NCI-H187 (cell line): ENCODE data around the gene MMP20.

ENCODE experiments used
- DNase-seq, 2 experiments: peaks; one replicate each; lab custom pipeline; 2025; lab: John Stamatoyannopoulos, UW

MMP20 gene

DNA sequence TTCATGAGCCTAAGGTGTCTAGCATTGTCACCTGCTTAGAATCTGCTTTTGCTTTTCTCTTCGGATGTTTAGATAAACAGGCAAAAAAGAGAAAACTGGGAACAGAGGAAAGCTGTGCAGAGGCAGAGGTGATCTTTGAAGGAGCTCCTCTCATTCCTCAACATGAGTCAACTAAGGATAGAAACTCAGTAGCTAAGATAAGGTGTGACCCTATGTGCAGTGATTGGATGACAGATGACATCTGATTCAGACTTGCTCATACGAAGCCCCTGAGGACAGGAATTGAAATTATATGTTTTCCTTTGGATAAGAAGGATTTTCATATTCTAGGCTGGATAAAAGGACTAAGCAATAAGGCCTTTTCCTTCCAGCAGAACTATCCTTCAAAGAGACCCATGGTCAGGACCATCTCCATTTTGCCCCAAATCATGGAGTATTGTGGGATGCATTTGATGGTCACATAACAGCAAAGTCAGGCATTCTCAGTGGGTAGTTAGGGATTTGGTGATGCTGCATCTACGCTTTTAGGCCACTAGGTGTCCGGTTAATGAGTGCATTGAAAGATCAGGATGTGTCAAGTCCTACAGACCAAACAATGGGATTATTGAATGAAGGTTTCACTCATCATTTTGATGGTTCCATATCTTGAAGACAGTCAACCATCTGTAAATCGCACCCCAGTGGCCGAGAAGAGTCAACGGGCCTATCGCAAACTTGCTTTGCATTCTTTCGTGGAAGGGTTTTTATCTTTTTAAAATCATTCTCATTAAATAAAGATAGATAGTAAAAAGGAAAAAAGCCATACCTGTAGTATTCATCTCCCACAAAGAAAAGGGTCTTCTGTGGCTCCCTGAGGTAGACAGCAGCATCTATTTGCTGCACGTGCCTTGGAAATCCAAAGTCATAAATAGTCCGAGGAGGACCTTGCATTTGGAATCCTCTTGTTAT is 32.2 kb downstream of the MMP20 start:
- DNase-seq = no peak

DNA sequence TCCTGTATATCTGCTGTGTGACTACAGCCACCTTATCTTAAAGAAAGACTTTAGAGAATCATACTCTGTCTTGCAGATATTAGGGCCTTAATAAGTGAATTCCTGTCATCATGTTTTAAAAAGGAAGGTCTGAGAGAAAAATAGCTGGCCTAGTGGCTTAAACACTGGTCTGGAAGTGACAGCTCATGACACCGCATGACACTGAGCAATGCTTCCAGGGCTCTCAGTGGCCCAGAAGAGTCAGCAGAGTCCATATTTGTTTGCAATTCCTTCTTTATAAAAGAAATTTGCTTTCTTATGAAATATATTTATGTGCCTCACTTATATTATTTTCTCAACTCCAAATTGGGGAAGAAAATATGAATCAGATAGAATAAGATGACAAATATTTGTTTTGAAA is 33.0 kb downstream of the MMP20 start:
- no peak for DNase-seq

DNA sequence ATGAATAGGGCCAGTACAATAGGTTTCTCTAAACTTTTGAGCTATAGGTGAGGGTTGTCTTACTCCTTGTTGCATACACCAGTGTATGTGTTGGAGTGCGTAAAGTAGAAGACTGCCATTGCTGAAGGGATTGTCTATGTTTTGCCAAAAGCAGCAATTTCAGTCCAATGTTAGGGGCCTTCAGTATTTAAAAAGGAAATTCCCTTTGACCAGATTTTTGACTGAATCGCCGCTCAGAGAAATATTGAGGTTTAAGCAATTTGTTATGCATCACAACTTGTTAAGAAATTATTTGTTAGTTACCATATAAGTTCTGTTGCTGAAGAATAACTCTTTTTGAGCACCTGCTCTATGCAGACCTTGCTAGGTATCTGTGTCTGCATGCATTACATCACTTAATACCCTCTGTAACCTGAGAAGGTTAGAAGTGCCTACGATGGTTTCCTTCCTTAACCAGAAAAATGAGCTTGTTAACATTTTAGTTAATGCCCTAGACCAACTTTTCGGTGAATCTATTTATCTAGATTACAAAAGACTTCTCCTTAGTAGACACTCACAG is 33.9 kb downstream of the MMP20 start:
- no peak for DNase-seq

DNA sequence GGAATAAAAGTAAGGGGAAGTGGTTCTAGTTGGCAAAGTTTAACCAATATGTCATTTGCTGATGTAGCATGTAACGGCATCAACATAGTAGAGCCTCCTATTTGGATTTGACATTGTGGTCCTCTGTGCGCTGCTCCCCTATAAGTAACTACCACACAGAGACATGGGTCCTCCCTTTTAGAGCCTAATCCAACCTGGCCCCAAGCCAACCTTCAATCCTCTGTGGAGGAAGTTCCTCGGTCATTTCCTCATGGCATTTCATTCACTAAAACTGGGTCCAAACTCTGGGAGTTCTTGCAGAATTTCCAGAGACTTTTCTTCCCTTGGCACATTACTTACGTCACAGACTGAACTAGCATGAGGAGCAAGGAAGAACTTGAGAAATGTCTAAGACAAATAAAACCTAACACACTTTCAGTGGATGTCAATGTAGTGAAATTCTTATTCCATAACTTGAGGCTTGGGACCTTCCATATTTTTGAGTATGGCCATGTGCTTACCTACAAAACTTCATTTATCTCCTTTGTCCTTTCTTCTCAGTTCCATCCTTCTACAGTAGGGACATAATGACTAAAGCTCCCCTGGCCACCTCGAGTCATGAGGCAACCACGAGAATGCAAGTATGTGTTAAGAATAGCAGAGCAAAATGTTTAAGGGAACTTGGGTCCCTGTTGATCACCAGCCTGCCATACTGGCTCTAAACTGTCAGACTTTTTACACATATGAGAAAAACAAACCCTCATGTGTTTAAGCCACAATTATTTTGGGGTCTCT is 34.7 kb downstream of the MMP20 start:
- DNase-seq = no peak

DNA sequence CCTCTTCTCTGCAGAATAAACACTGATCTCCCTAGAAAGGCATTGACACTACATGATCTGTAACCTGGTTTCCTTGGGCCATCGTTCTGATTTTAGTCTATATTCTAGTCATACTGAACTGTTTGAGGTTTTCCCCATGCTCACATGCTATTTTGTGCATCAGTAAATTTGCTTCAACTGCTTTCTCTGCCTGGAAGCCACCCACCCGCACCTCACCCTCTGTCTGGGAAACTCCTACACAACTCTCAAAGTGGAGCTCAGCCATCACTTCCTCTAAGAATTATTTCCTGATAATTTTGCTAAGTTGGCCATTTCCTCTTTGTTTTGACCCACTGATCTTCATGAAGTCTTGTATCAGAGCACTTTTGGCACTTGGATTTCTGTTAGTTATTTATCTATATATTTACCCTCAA is 36.1 kb downstream of the MMP20 start:
- no peak for DNase-seq

DNA sequence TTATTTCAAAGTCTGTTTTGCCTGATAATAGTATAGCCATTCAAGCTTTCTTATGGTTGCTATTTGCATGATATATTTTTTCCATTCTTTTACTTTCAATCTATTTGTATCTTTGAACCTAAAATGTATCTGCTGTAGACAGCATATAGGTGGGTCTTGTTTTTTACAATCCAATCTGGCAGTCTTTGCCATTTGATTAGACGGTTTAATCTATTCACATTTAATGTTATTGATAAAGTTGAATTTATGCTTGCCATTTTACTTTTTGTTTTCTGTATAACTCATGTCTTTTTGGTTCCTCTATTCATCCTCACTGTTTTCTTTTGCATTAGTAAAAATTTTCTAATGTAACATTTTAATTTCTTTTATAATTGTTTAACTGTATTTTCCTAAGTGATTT is 37.4 kb downstream of the MMP20 start:
- DNase-seq = no peak

DNA sequence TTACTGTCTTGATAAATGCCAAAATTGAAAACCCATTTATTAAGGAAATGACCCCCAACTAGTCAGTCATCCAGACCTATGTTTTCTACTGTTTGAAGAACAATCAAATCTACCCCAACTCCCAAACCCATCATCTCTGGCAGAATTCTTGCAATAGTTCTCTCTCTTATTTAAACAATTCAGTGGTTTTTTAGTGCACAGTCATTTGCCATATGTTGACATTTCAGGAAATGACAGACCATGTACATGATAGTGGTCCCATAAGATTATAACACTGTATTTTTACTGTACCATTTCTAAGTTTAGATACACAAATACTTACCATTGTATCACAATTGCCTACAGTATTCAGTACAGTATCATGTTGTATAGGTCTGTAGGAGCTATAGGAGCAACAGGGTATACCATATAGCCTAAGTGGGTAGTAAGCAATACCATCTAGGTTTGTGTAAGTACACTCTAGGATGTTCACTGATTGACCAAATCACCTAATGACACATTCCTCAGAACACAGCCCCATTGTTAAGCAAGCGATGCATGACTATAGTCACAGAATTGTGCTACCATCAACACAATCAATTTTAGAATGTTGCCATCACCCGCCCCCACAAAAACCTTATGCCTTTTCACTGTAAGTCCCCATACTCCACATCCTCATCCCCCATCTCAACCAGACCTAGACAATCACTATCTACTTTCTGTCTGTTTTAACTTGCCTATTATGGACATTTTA is 41.8 kb downstream of the MMP20 start:
- DNase-seq = no peak

DNA sequence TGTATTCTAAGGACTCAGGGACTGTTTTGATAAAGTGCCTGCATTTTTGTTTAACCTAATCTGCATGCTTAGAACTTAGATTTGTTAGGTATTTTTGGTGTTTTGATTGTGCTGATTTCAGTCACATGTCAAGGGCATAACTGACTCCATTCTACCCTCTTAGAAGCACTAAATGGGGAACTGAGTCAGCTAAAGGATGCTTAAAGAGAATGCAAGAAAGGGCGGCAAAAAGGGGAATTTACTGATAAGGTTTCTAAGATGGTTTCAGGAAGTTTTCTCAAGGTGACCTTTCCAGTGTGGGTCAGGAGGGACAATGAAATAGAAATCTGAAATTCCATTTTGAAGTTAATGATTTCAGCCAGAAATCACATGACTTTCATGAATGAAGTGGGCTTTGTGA is 43.0 kb downstream of the MMP20 start:
- no peak for DNase-seq

DNA sequence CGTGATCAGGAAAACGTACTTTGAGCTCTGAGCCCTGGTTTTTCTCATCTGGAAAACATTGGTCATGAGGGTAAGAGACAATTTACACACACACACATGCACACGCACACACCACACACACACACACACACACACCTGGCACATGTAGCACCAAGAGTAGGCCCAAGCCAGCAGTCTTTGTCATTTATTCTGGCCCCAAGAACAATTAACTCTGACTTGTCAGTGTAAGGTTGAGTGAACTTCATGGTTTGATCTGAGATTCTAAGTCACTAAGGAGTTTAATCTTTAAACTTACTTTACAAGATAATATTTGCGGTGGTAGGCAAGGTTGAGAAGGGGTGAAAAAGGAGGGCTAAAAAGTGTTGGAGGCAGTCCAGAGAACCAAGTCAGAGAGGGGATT is 44.1 kb downstream of the MMP20 start:
- DNase-seq = no peak

DNA sequence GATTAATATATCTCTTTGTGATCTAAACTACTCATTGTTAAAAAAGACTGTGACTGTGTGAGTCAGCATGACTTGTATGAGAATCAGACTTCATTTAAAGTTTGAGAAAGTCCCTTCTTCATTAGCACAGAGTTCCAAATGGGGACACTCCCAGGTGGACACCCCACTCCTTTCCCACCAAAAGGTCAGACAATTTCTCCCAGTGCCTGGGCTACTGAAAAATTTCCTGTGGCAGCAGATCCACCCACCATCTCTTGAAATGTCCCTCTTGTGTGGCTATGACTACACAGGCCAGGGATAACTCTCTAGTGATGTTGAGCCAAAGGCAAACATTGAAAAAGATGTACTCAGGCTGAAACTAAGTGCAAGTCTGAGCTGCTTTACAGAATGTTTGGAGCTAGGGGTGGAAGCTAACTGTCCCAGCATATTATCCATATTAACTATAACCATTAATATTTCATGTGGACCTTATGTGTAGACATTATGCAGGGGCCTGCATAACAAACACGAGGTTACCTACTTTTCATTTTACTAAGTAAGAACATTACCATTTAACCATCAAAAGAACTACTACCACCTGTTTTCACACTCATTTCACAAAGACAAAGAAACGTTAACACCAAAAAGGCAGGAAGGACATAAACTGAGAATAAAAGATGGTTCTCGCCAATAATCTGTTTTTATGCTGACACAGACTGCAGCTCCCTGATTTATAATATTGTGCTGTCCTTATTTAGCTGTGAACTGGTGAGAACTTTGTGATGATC is 44.8 kb downstream of the MMP20 start:
- no peak for DNase-seq

DNA sequence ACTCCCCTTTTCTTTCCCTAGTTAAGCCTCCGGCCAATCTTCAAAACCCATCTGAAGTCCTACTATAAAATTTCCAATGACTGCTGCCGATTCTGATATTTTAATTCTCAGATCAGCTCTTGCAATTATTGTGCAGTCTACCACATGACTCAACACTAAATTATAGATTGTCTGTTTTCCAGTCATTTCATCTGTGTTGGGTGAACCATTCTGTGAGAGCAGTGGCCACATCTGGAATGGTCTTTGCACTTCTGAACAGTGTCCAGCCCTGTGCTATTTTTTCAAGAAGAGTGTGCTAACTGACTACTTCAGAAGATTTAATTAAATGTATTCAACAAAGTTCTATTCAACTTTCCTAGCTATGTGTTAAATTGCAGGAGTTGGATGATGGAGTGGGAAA is 47.4 kb downstream of the MMP20 start:
- no peak for DNase-seq

DNA sequence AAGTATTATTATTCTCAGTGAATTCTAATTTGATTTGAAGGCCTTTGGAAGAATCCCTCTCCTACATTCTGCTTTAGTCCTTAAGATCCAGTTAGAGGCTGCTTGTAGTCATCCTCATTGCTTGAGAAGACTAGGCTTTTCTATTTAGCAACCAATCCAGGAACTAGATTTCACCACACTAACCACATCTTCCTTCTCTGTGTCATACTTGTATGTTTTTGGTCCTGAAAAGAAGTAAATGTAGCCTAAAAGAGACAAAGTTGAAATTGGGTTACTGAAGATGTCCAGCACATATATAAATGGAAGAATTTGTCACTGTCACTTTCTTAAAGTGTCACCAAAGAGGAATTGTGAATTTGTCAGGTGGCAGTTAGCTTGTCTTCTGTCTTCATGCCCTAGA is 48.0 kb downstream of the MMP20 start:
- no peak for DNase-seq

DNA sequence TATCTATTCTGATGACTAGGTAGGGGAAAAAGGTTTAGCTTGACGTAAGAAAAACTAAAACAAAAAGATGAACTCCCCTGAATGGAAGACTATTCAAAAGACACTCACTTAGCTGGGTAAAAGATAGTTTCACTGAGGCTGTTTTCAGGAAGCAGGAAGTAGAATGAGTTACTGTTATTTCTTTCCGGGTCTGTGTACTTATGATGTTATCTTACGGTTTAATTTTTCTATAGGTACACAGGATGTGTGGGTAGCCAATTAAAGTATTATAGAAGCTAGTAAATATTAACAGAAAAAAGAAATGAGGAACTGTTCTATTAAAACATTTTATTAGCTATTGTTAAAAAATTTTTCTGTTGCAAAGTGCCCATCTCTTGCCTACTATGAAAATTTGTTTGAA is 48.8 kb downstream of the MMP20 start:
- DNase-seq = no peak

DNA sequence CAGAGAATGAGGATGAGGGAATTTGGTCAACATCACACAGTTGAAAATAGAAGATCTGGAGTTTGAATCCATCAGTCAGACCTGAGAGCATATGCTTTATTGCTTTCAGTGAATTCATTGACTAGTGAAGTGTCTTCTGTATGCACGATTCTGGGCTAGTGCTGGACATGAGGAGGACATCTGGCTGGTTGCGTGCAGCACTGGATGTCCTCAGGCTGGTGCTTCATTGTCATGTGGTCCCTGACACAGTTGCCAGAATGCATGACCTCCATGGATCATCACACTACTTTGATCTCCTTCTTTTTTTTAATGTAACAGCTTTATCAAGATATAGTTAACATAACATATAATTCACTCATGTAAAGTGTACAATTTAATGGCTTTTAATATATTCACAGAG is 50.1 kb downstream of the MMP20 start:
- no peak for DNase-seq

DNA sequence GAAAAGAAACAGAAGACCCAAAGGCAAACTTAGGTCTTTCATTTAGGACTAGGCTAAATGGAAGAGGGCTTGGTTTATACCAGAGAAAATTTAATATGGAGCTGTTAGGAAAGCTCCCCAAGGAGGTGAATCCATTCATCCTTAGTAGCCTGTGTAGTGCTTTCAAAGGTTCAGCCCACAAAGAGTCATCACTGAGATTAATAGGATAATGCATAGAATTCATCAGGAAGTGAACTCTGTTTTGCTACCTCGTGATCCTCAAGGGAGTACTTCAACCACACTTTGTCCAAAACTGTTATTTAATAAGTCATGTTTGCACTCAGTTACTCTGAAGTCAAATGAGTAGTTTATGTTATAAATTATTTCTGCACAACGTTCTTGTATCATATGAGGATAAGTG is 51.3 kb downstream of the MMP20 start:
- DNase-seq = peak in 1 of 2 experiments; percentile 4

DNA sequence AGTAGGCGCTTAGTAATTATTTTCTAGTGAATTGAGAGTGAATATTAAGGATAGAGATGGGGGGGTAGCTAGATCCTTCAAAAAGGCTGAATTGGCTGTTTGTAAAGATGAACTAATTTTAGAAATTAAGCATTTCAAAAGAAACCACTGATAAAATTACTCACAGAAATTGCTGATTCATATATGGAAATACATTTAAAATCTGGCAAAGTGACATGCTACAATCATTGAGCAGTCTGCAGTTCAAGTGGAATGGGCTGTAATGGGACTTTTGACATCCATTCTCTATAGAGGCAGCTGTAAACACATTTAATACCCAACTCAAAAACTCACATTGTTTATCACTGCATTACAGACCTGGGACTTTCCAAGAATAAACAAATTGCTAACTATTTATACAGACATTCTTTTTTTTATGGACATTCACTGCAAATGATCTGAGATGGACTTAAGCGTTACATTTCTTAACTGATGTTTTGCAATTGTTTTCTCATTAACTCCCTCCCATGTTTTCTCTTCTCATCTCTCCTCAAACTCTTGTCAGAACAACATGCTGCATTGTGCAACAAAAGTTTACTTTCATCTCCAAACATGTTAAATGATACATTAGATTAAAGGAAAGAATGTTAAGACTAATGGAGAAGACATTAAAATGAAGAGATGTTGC is 52.4 kb downstream of the MMP20 start:
- no peak for DNase-seq

DNA sequence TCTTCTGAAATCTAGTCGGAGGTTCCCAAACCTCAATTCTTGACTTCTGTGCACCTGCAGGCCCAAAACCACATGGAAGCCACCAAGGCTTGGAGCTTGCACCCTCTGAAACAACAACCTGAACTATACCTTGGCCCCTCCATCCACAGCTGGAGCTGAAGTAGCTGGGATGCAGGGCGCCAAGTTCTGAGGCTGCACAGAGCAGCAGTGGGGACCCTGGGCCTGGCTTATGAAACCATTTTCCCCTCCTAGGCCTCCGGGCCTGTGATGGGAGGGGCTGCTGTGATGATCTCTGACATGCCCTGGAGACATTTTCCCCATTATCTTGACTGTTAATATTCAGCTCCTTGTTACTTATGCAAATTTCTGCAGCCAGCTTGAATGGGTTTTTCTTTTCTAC is 56.3 kb downstream of the MMP20 start:
- no peak for DNase-seq

DNA sequence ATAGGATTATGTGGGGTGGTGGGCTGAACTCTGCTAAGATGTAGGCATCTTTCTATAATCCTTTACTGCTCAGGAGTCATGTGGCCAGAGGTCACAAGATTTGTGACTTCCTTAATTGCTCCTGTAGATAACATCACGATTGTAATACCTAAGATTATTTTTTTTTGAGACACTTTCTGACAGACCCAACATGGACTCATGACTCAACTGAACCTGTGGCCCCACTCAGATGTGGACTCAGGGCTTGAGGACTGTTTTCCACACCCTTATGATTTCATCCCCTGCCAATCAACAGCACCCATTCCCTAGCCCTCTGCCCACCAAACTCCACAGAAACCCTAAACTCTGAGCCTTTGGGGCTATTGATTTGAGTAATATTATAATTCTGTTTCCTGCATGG is 59.0 kb downstream of the MMP20 start:
- DNase-seq = no peak

DNA sequence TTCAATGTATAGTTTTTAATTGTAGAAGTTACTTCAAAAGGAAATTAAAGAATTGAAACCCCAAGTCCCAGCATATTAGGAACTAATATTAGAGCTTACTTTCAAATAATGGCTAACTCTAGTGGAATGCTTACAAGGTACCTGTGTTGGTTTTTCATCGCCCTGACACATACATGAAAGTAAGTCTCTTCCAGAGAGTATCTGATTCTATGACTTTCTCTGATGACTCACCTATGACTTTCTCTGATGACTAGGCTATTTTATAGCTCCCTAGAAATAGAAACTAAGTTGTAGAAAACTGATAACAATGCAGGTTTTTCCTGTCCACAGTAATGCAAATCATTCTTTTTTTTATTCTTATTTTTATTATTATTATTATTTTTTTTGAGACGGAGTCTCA is 61.0 kb downstream of the MMP20 start:
- DNase-seq = no peak

DNA sequence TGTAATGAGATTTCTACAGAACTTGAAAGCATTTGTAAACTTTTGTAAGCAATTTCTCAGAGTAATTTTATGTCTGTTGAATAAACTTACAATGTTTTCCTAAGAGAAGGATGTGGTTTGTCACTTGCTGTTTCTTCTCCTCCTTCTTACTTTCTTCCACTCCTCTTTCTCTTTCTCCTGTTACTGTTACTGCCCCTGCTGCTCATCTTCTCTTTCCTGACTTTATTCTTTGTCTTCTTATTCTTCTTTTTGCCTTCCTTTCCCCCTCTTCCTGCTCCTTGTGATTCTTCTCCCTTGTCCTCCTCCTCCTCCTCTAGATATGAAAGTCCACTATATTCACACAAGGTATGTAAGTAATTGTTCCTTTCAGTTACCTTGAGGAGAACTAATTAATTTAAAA is 63.5 kb downstream of the MMP20 start:
- DNase-seq = no peak

DNA sequence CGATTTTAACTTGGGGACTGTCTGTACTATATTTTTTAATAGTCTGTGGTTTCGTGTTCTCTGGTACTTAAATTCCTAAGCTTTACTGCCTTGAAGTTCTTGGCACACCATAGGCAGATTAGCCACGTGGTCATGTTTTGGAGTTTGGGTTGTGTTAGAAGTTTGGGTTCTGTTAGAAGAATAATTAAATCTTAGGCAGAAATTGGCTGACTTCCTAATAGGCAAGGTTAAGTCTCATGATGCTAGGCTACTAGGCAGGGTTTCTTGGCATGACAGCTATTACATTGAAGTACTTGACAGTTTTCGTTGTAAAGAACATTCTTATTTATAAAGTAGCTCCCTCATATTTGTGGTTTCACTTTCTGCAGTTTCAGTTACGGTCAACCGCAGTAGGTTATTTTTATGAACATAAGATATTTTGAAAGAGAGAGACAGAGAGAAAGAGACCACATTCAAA is 64.5 kb downstream of the MMP20 start:
- no peak for DNase-seq
